Trophoblast cell (in vitro differentiated cells and primary cell): ENCODE measurements around the gene CTIF.
"Not testable (repeated sequence)": the region's sequence is repeated elsewhere in the genome, so short reads cannot be mapped to it uniquely, and the experiment has no call there.

ENCODE experiments used
- DNase-seq, 2 donors: peaks; one replicate each; pipeline ENCODE4 v3.0.0-alpha.2; 2016
- H2AFZ ChIP-seq: 2 replicates; pipeline ENCODE4 v1.6.1; 2013; ENCODE audit warnings: low read length, moderate library complexity, mild to moderate bottlenecking; ENCODE audit not compliant: insufficient read depth, poor library complexity
- H2AK5ac ChIP-seq: 2 replicates; pipeline ENCODE4 v1.6.1; 2013; ENCODE audit warnings: mild to moderate bottlenecking, low read length
- H2BK120ac ChIP-seq: 2 replicates; pipeline ENCODE4 v1.6.1; 2013; ENCODE audit warnings: low read length, mild to moderate bottlenecking, moderate library complexity; ENCODE audit not compliant: insufficient read depth, poor library complexity
- H2BK12ac ChIP-seq: 2 replicates; pipeline ENCODE4 v1.6.1; 2013; ENCODE audit warnings: mild to moderate bottlenecking, low read length, moderate library complexity
- H2BK5ac ChIP-seq: 2 replicates; pipeline ENCODE4 v1.6.1; 2013; ENCODE audit warnings: low read length, low read depth, moderate library complexity, mild to moderate bottlenecking; ENCODE audit not compliant: poor library complexity
- H3K14ac ChIP-seq: 2 replicates; pipeline ENCODE4 v1.6.1; 2013; ENCODE audit warnings: mild to moderate bottlenecking, low read length
- H3K18ac ChIP-seq: 2 replicates; pipeline ENCODE4 v1.6.1; 2013; ENCODE audit warnings: mild to moderate bottlenecking, low read length
- H3K23ac ChIP-seq: 2 replicates; pipeline ENCODE4 v1.6.1; 2013; ENCODE audit warnings: low read length
- H3K27ac ChIP-seq: 2 replicates; pipeline ENCODE4 v1.5.1; 2013; ENCODE audit warnings: low read depth, mild to moderate bottlenecking, inconsistent platforms, low read length, moderate library complexity
- H3K27me3 ChIP-seq: 2 replicates; pipeline ENCODE4 v1.6.1; 2013; ENCODE audit warnings: inconsistent platforms, mild to moderate bottlenecking, low read length, moderate library complexity; ENCODE audit not compliant: insufficient read depth
- H3K36me3 ChIP-seq, 2 experiments: 1 replicate in 1 of 2; 2 replicates in 1 of 2; pipeline ENCODE4 v1.6.1; 2013; ENCODE audit warnings: low read length in 2 of 2, mild to moderate bottlenecking in 2 of 2, moderate library complexity in 1 of 2; ENCODE audit not compliant: insufficient read depth in 2 of 2, control insufficient read depth in 1 of 2
- H3K4ac ChIP-seq: 2 replicates; pipeline ENCODE4 v1.6.1; 2013; ENCODE audit warnings: low read depth, mild to moderate bottlenecking, low read length, moderate library complexity
- H3K4me1 ChIP-seq, 2 experiments: 1 replicate in 1 of 2; 2 replicates in 1 of 2; pipeline ENCODE4 v1.6.1; 2013; ENCODE audit warnings: low read length in 2 of 2, mild to moderate bottlenecking in 2 of 2, moderate library complexity in 1 of 2; ENCODE audit not compliant: insufficient read depth in 2 of 2, control insufficient read depth in 1 of 2
- H3K4me2 ChIP-seq: 2 replicates; pipeline ENCODE4 v1.6.1; 2013; ENCODE audit warnings: inconsistent platforms, mild to moderate bottlenecking, low read length, moderate library complexity
- H3K4me3 ChIP-seq: 2 replicates; pipeline ENCODE4 v1.5.1; 2013; ENCODE audit warnings: mild to moderate bottlenecking, low read depth, low read length, inconsistent platforms
- H3K79me1 ChIP-seq: one replicate; pipeline ENCODE4 v1.6.1; 2013; ENCODE audit warnings: low read length
- H3K79me2 ChIP-seq: 2 replicates; pipeline ENCODE4 v1.6.1; 2013; ENCODE audit warnings: low read length, mild to moderate bottlenecking; ENCODE audit not compliant: control insufficient read depth, insufficient read depth, poor library complexity
- H3K9ac ChIP-seq: 2 replicates; pipeline ENCODE4 v1.6.1; 2013; ENCODE audit warnings: mild to moderate bottlenecking, low read length
- H3K9me3 ChIP-seq: 2 replicates; pipeline ENCODE4 v1.6.1; 2013; ENCODE audit warnings: low read depth, mild to moderate bottlenecking, control low read depth, inconsistent platforms, low read length; ENCODE audit not compliant: insufficient read depth
- H4K12ac ChIP-seq: 2 replicates; pipeline ENCODE4 v1.6.1; 2013; ENCODE audit warnings: low read depth, mild to moderate bottlenecking, low read length, moderate library complexity
- H4K8ac ChIP-seq: 2 replicates; pipeline ENCODE4 v1.6.1; 2013; ENCODE audit warnings: low read depth, mild to moderate bottlenecking, low read length, moderate library complexity
- H4K91ac ChIP-seq: one replicate; pipeline ENCODE4 v1.6.1; 2013; ENCODE audit warnings: low read depth, mild to moderate bottlenecking, low read length, moderate library complexity
- WGBS: extraction: QIAGEN DNeasy Blood & Tissue Kit; methylation state at CpG from one replicate; pipeline ENCODE4 v1.1.7; 2013; ENCODE audit warnings: missing lambda C conversion rate; ENCODE audit not compliant: insufficient read length, insufficient coverage; ENCODE audit errors: extremely low coverage; 5-methylcytosine and 5-hydroxymethylcytosine counted together

The CTIF gene

DNA sequence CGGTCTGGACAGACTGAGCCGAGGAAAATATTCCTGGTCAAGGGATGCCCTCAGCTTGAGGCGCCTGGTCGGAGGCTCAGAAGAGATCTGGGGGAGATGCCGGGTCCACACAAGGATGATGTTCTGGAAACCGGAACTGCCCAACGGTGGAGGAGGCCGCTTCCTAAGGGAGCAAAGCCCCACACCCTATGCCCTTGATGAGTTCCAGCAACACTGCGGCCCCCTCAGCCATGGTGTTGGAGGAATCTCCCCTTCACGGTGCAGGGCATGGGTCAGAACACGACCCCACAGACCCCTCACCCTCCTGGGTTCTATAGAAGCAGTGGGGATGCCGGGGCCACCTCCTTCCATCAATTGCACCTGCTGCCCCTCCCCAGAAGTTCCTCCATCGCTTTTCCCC is 332.1 kb downstream of the CTIF start:
- not testable (repeated sequence) for H4K12ac ChIP-seq, DNase-seq, H3K18ac ChIP-seq, H3K27me3 ChIP-seq, H3K27ac ChIP-seq, H4K8ac ChIP-seq, H3K4ac ChIP-seq, H4K91ac ChIP-seq, H3K9me3 ChIP-seq, H2BK120ac ChIP-seq, H3K14ac ChIP-seq, H2BK5ac ChIP-seq, H3K36me3 ChIP-seq, H3K79me2 ChIP-seq, H3K23ac ChIP-seq, H2AFZ ChIP-seq, H3K4me3 ChIP-seq, H3K9ac ChIP-seq, H2AK5ac ChIP-seq, H3K4me2 ChIP-seq
- WGBS, result no CpG with 5 or more reads among the region's 13 CpGs
- Histone ChIP-seq H3K79me1 (peaks cover 33% of the 10 kb centered on the region), H3K4me1 (peaks cover 25% of the 10 kb centered on the region in 2 experiments), H2BK12ac (peak overlapping the region; percentile 16)

DNA sequence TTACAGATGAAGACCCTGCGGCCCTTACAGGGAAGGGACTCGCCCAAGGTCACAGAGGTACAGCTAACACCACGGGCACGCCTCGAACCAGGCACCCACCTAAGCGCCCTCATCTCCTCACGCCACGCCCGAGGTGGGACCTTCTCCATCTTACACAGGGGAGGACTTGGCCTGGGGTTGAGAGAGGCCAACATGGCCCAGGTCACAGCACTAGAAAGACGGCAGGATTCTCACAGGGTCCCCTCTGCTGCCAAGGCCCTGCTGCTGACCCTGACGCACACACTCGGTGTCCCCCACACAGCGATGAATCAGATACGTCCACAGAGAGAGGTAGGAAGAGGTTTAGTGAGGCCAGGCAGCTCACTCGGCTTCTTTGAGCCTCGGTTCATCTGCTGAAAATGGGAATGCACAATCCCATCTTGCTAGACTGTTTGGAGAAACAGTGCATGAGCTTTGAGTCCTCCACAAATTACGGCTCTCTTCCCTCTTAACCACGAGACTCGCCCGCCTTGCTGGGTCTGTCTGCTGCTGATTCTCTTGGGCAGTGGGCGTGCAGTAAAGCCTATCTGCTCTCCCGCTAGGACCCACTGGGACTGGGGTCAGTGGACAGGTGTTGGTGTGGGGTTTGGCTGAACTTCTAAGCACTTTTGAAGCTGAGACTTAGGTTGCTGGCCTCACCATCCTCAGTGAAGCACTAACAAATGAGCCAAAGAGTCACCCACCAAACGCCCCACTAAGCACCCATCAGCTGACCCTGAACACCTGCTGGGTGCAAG is 332.7 kb downstream of the CTIF start:
- Histone ChIP-seq H4K8ac (no peak overlapping the region), H3K27ac (no peak overlapping the region), H3K4me2 (no peak overlapping the region), H4K12ac (no peak overlapping the region), H3K9ac (no peak overlapping the region), H3K4ac (peak overlapping the region; percentile 32), H3K27me3 (no peaks in the 10 kb centered on the region), H3K36me3 (no peaks in the 10 kb centered on the region), H3K14ac (peak overlapping the region; percentile 45), H3K23ac (no peak overlapping the region), H3K79me1 (peaks cover 40% of the 10 kb centered on the region), H2AFZ (no peak overlapping the region), H3K79me2 (peaks cover 5% of the 10 kb centered on the region), H2AK5ac (peak overlapping the region; percentile 90), H2BK5ac (no peak overlapping the region), H3K9me3 (no peaks in the 10 kb centered on the region), H3K4me3 (no peak overlapping the region), H3K18ac (peak overlapping the region; percentile 69), H3K4me1 (peaks cover 31 to 32% of the 10 kb centered on the region in 2 experiments), H2BK12ac (peak overlapping the region; percentile 97), H4K91ac (peak overlapping the region; percentile 92), H2BK120ac (peak overlapping the region; percentile 79)
- no CpG with 5 or more reads among the region's 23 CpGs for WGBS
- no peak for DNase-seq

GRCh38 chr18:48872234-48873145 is 333.7 kb downstream of the CTIF start:
- H3K4me1 ChIP-seq, result peaks cover 35 to 36% of the 10 kb centered on the region in 2 experiments
- no peaks in the 10 kb centered on the region for H3K9me3 ChIP-seq
- H3K79me1 ChIP-seq, result peaks cover 47% of the 10 kb centered on the region
- WGBS, result no CpG with 5 or more reads among the region's 20 CpGs
- no peak overlapping the region for H3K23ac ChIP-seq
- H2AK5ac ChIP-seq, result peak overlapping the region; percentile 90
- no peaks in the 10 kb centered on the region for H3K36me3 ChIP-seq
- peak overlapping the region; percentile 32 for H3K4ac ChIP-seq
- H2BK5ac ChIP-seq, result peak overlapping the region; percentile 73
- no peak overlapping the region for H4K12ac ChIP-seq
- H2BK12ac ChIP-seq, result peak overlapping the region; percentile 97
- H4K91ac ChIP-seq, result peak overlapping the region; percentile 92
- peak overlapping the region; percentile 65 for H4K8ac ChIP-seq
- H2BK120ac ChIP-seq, result peak overlapping the region; percentile 81
- peak overlapping the region; percentile 54 for H3K14ac ChIP-seq
- peak in 1 of 2 donors; percentile 24 for DNase-seq
- no peak overlapping the region for H3K4me3 ChIP-seq
- H3K9ac ChIP-seq, result no peak overlapping the region
- H3K79me2 ChIP-seq, result peaks cover 7% of the 10 kb centered on the region
- peak overlapping the region; percentile 23 for H2AFZ ChIP-seq
- H3K4me2 ChIP-seq, result peak overlapping the region; percentile 6
- H3K27ac ChIP-seq, result peak overlapping the region; percentile 65
- peak overlapping the region; percentile 69 for H3K18ac ChIP-seq
- H3K27me3 ChIP-seq, result no peaks in the 10 kb centered on the region

GRCh38 chr18:48874233-48874632 is 335.4 kb downstream of the CTIF start:
- Histone ChIP-seq H2BK120ac (peak overlapping the region; percentile 95), H3K4ac (peak overlapping the region; percentile 76), H3K9ac (no peak overlapping the region), H2AK5ac (peak overlapping the region; percentile 95), H3K79me1 (peaks cover 60% of the 10 kb centered on the region), H4K12ac (no peak overlapping the region), H4K8ac (peak overlapping the region; percentile 57), H3K4me3 (no peak overlapping the region), H2BK12ac (peak overlapping the region; percentile 99), H3K27ac (peak overlapping the region; percentile 14), H4K91ac (peak overlapping the region; percentile 99), H3K27me3 (no peaks in the 10 kb centered on the region), H3K9me3 (no peaks in the 10 kb centered on the region), H2AFZ (peak overlapping the region; percentile 35), H3K14ac (peak overlapping the region; percentile 91), H3K4me2 (no peak overlapping the region), H3K23ac (no peak overlapping the region), H3K79me2 (peaks cover 16% of the 10 kb centered on the region), H2BK5ac (peak overlapping the region; percentile 69), H3K36me3 (no peaks in the 10 kb centered on the region), H3K4me1 (peaks cover 48 to 49% of the 10 kb centered on the region in 2 experiments), H3K18ac (peak overlapping the region; percentile 84)
- DNase-seq, result no peak
- WGBS, result no CpG with 5 or more reads among the region's 5 CpGs
